Measurements from ENCODE around the gene PAFAH2. TPM values are rescaled to one million over a fixed set of nuclear protein-coding genes. Genes with fewer than 3 reads are reported as not detected.
"Not testable (repeated sequence)": the region's sequence is repeated elsewhere in the genome, so short reads cannot be mapped to it uniquely, and the experiment has no call there.

Gene PAFAH2
- total RNA-seq, 2 experiments from 2014 or later, result 4.7 to 5.2 TPM

DNA sequence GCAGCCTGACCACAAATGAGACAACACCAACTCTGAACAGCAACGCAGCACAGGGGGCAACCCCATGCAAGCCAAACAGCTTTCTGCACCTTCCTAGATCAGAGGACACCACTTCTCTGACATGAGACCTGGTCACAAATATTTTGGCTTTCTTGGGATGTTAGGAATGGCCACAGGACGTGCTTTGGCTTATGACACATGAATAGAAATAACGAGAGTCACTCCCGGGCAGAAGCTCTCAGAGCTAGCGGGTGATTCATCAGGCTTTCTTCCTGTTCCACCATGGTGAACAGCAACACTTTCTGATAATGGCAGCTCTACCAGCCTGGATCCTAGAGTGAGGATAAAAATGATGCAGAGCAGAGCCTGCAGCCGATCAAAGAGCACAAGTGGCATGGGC, 39.4 kb downstream of the PAFAH2 start:
- H3K4me1 Mint-ChIP-seq (ENCODE audit: low read depth), result peaks cover 3% of the 10 kb centered on the region
- CTCF ChIA-PET, result interaction anchor here (1.0 kb wide), 1 partner anchor 9 kb away, joined by 3 read pairs; no protein-coding TSS in a partner anchor
- no peaks in the 10 kb centered on the region for H3K27me3 Mint-ChIP-seq (ENCODE audit: low read depth)
- H3K4me3 Mint-ChIP-seq, result no peak overlapping the region
- H3K36me3 Mint-ChIP-seq (ENCODE audit: low read depth), result peaks cover 38% of the 10 kb centered on the region
- H3K27ac Mint-ChIP-seq, result no peak overlapping the region
- DNase-seq, result no peak
- intact Hi-C loops (cut with micrococcal nuclease), result no loop called here
- peaks cover 3% of the 10 kb centered on the region for H3K9me3 Mint-ChIP-seq

- peaks cover 25% of the 10 kb centered on the region for H3K36me3 Mint-ChIP-seq (ENCODE audit: low read depth)
- peaks cover 3% of the 10 kb centered on the region for H3K4me1 Mint-ChIP-seq (ENCODE audit: low read depth)
- H3K27me3 Mint-ChIP-seq (ENCODE audit: low read depth), result no peaks in the 10 kb centered on the region
- H3K4me3 Mint-ChIP-seq, result no peak overlapping the region
- no peak for DNase-seq
- H3K27ac Mint-ChIP-seq, result no peak overlapping the region
- CTCF ChIA-PET, result interaction anchor here (0.6 kb wide), 1 partner anchor 37 kb away, joined by 3 read pairs; no protein-coding TSS in a partner anchor
- intact Hi-C loops (cut with micrococcal nuclease), result no loop called here
- H3K9me3 Mint-ChIP-seq, result peaks cover 3% of the 10 kb centered on the region
Observed at GRCh38 chr1:25955553-25955952, 42.3 kb downstream of the PAFAH2 start.

DNA sequence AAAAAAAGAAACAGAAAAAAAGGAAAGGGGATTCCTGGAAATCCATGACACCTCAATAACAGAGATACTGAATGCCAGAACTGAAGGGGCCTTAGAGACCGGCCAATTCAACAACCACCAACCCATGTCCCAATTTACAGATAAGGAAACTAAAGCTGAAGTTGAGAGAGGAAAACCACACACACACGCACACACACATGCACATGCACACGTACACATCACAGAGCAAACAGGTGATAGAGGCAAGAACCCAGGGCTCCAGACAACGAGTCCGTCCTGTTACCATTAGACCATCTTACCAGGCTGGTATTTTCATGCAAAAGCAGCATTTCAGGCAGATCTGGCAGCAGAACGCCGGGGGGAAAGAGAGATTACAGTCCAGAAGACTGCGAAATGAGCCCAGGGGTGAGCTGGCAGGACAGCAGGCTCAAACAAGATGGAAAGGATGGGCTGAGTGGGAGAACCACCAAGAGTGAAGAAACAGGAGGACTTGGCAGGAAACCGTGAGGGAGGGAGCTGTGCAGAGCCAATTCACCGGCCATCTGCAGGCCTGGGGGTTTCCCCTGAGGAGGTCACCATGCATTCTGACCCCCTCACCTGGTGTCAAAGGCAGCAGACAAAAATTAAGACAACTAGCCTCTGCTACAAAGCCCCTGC, 43.5 kb downstream of the PAFAH2 start:
- CTCF ChIA-PET, result interaction anchor here (0.8 kb wide), 1 partner anchor 806 kb away, joined by 3 read pairs; no protein-coding TSS in a partner anchor
- Mint-ChIP-seq H3K27ac (no peak overlapping the region), H3K36me3 (ENCODE audit: low read depth) (peaks cover 17% of the 10 kb centered on the region), H3K9me3 (peaks cover 3% of the 10 kb centered on the region), H3K27me3 (ENCODE audit: low read depth) (no peaks in the 10 kb centered on the region), H3K4me1 (ENCODE audit: low read depth) (peaks cover 3% of the 10 kb centered on the region), H3K4me3 (no peak overlapping the region)
- intact Hi-C loops (cut with micrococcal nuclease), result no loop called here
- no peak for DNase-seq

- no peaks in the 10 kb centered on the region for H3K9me3 Mint-ChIP-seq
- H3K27me3 Mint-ChIP-seq (ENCODE audit: low read depth), result no peaks in the 10 kb centered on the region
- no peak overlapping the region for H3K4me3 Mint-ChIP-seq
- H3K27ac Mint-ChIP-seq, result no peak overlapping the region
- no peak for DNase-seq
- peaks cover 3% of the 10 kb centered on the region for H3K4me1 Mint-ChIP-seq (ENCODE audit: low read depth)
- CTCF ChIA-PET, result interaction anchor here (0.5 to 0.8 kb wide), 2 partner anchors 58 to 857 kb away, joined by 3 to 4 read pairs; no protein-coding TSS in a partner anchor
- H3K36me3 Mint-ChIP-seq (ENCODE audit: low read depth), result peaks cover 4% of the 10 kb centered on the region
- intact Hi-C loops (cut with micrococcal nuclease), result no loop called here
Observed at GRCh38 chr1:25952841-25953401, 44.9 kb downstream of the PAFAH2 start.

GRCh38 chr1:25948641-25949040, 49.2 kb downstream of the PAFAH2 start:
- Mint-ChIP-seq H3K4me3 (no peak overlapping the region), H3K4me1 (ENCODE audit: low read depth) (no peaks in the 10 kb centered on the region), H3K36me3 (ENCODE audit: low read depth) (no peaks in the 10 kb centered on the region), H3K9me3 (peaks cover 2% of the 10 kb centered on the region), H3K27me3 (ENCODE audit: low read depth) (no peaks in the 10 kb centered on the region), H3K27ac (no peak overlapping the region)
- DNase-seq, result no peak
- intact Hi-C loops (cut with micrococcal nuclease), result no loop called here
- CTCF ChIA-PET, result no interaction called here

DNA sequence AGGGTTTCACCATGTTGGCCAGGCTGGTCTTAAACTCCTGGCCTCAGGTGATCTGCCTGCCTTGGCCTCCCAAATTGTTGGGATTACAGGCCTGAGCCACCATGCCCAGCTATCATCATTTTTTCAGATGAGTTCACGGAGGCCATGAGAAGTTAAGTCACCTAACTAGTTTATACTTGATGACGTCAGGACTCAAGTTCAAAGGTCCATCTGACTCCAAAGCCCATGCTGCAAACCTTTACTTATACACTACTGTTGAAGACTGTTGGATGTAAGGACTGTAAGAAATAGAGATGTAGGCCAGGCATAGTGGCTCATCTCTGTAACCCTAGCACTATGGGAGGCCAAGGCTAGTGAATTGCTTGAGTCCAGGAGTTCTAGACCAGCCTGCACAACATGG, 50.8 kb downstream of the PAFAH2 start:
- DNase-seq, result no peak
- CTCF ChIA-PET, result no interaction called here
- no peaks in the 10 kb centered on the region for H3K27me3 Mint-ChIP-seq (ENCODE audit: low read depth)
- no peak overlapping the region for H3K4me3 Mint-ChIP-seq
- no peaks in the 10 kb centered on the region for H3K4me1 Mint-ChIP-seq (ENCODE audit: low read depth)
- H3K27ac Mint-ChIP-seq, result no peak overlapping the region
- H3K9me3 Mint-ChIP-seq, result peaks cover 7% of the 10 kb centered on the region
- intact Hi-C loops (cut with micrococcal nuclease), result no loop called here
- no peaks in the 10 kb centered on the region for H3K36me3 Mint-ChIP-seq (ENCODE audit: low read depth)

GRCh38 chr1:25945761-25946160, 52.1 kb downstream of the PAFAH2 start:
- CTCF ChIA-PET, result no interaction called here
- no peaks in the 10 kb centered on the region for H3K27me3 Mint-ChIP-seq (ENCODE audit: low read depth)

DNA sequence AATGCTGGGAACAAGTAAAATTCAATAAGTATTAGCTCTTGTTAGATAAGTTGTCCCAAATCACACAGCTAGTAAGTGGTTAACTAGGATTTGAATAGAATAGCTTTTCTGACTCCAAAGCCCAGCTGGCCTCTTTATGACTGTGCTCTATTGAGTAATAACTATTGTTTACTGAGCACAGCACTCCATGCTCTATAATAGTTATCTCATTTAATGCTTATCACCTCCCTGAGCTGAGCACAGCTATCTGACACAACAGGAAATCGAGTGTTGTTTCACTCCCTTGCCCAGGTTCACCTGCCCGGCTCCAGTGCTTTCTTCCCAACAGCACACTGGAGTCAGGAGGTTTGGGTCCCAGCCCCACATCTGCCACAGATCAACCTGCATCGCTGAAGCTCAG, 52.9 kb downstream of the PAFAH2 start:
- Mint-ChIP-seq H3K36me3 (ENCODE audit: low read depth) (no peaks in the 10 kb centered on the region), H3K4me1 (ENCODE audit: low read depth) (no peaks in the 10 kb centered on the region), H3K27me3 (ENCODE audit: low read depth) (no peaks in the 10 kb centered on the region), H3K27ac (no peak overlapping the region), H3K9me3 (peaks cover 7% of the 10 kb centered on the region), H3K4me3 (no peak overlapping the region)
- intact Hi-C loops (cut with micrococcal nuclease), result no loop called here
- no peak for DNase-seq
- CTCF ChIA-PET, result interaction anchor here (0.7 to 1.6 kb wide), 3 partner anchors 49 to 336 kb away, joined by 3 to 4 read pairs (median 3); partner anchors contain the start of gene PAFAH2

More at GRCh38 chr1:25945761-25946160, 52.1 kb downstream of the PAFAH2 start:
- no peak overlapping the region for H3K4me3 Mint-ChIP-seq
- no peaks in the 10 kb centered on the region for H3K4me1 Mint-ChIP-seq (ENCODE audit: low read depth)
- no peak overlapping the region for H3K27ac Mint-ChIP-seq
- H3K36me3 Mint-ChIP-seq (ENCODE audit: low read depth), result no peaks in the 10 kb centered on the region
- intact Hi-C loops (cut with micrococcal nuclease), result no loop called here
- no peak for DNase-seq
- H3K9me3 Mint-ChIP-seq, result peaks cover 7% of the 10 kb centered on the region

DNA sequence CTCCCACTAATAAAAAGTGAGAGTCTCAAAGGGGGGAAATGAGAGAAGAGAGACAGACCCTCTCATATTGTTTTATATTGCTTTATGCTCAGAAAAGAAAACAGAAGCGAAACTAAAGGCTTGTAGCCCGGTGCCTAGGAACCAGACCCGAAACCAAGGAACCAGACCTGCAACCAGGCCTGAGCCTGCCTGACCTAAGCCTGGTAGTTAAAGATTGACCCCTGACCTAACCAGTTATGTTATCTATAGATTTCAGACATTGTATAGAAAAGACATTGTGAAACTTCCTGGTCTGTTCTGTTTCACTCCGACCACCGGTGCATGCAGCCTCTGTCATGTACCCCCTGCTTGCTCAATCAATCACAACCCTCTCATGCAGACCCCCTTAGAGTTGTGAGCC, 54.4 kb downstream of the PAFAH2 start:
- H3K36me3 Mint-ChIP-seq (ENCODE audit: low read depth); H3K9me3 Mint-ChIP-seq; H3K4me3 Mint-ChIP-seq; H3K4me1 Mint-ChIP-seq (ENCODE audit: low read depth); H3K27me3 Mint-ChIP-seq (ENCODE audit: low read depth); H3K27ac Mint-ChIP-seq; intact Hi-C loops (cut with micrococcal nuclease); DNase-seq: not testable (repeated sequence)
- CTCF ChIA-PET, result interaction anchor here (1.6 kb wide), 1 partner anchor 54 kb away, joined by 4 read pairs; the partner anchor contains the start of gene PAFAH2

- CTCF ChIA-PET, result no interaction called here
- no peak overlapping the region for H3K27ac Mint-ChIP-seq
- intact Hi-C loops (cut with micrococcal nuclease), result no loop called here
Observed at GRCh38 chr1:25936947-25937346, 60.9 kb downstream of the PAFAH2 start.

GRCh38 chr1:25933479-25934365, 64.1 kb downstream of the PAFAH2 start:
- intact Hi-C loops (cut with micrococcal nuclease), result no loop called here
- H3K27ac Mint-ChIP-seq, result no peak overlapping the region
- H3K9me3 Mint-ChIP-seq, result no peaks in the 10 kb centered on the region
- DNase-seq, result no peak
- CTCF ChIA-PET, result interaction anchor here (0.9 kb wide), 1 partner anchor 13 kb away, joined by 3 read pairs; no protein-coding TSS in a partner anchor
- H3K4me1 Mint-ChIP-seq (ENCODE audit: low read depth), result peaks cover 5% of the 10 kb centered on the region
- H3K4me3 Mint-ChIP-seq, result no peak overlapping the region
- H3K27me3 Mint-ChIP-seq (ENCODE audit: low read depth), result no peaks in the 10 kb centered on the region
- H3K36me3 Mint-ChIP-seq (ENCODE audit: low read depth), result no peaks in the 10 kb centered on the region

More at GRCh38 chr1:25936947-25937346, 60.9 kb downstream of the PAFAH2 start:
- Mint-ChIP-seq H3K4me1 (ENCODE audit: low read depth) (peaks cover 5% of the 10 kb centered on the region), H3K27me3 (ENCODE audit: low read depth) (no peaks in the 10 kb centered on the region), H3K36me3 (ENCODE audit: low read depth) (no peaks in the 10 kb centered on the region), H3K4me3 (no peak overlapping the region), H3K9me3 (no peaks in the 10 kb centered on the region)
- DNase-seq, result no peak

- H3K27me3 Mint-ChIP-seq (ENCODE audit: low read depth); H3K27ac Mint-ChIP-seq; H3K36me3 Mint-ChIP-seq (ENCODE audit: low read depth); CTCF ChIA-PET; intact Hi-C loops (cut with micrococcal nuclease); H3K4me1 Mint-ChIP-seq (ENCODE audit: low read depth); DNase-seq; H3K4me3 Mint-ChIP-seq; H3K9me3 Mint-ChIP-seq: not testable (repeated sequence)
Observed at GRCh38 chr1:25932811-25933400, 65.0 kb downstream of the PAFAH2 start.

Measured in activated naive CD4-positive, alpha-beta T cell treated with anti-CD3 and anti-CD28 coated beads for 36 hours (primary cell).